ENCODE results near the gene ZNF365. TPM values are rescaled to one million over a fixed set of nuclear protein-coding genes. Genes with fewer than 3 reads are reported as not detected.

Gene ZNF365
- total RNA-seq, 4 donors from 2014 or later = 0.17 to 0.49 TPM; not detected in 2

DNA sequence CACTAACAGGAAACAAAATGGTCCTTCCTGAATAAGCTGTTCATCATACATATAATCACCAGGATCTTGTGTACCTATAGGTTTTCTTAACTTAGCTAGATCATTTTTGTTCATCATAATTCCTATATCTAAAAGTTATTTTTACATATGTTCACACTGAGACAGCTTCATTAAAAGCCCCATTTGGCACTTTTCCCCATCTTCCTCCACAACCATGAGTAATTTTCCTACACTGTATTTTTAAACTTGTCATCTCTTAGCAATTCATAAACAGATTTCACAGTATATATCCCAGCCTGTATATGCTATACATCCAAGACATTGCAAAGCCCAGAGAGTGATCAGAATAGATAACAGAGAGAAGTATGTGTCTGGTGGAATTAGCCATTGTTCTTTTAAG is 28.3 kb downstream of the ZNF365 start:
- no peak for TF ChIP-seq CTCF (IDR thresholded peaks at IDR 0.05; ENCODE audit: low read depth)

GRCh38 chr10:62413048-62413447 is 38.9 kb downstream of the ZNF365 start:
- no peak for TF ChIP-seq CTCF (IDR thresholded peaks at IDR 0.05; ENCODE audit: low read depth)

DNA sequence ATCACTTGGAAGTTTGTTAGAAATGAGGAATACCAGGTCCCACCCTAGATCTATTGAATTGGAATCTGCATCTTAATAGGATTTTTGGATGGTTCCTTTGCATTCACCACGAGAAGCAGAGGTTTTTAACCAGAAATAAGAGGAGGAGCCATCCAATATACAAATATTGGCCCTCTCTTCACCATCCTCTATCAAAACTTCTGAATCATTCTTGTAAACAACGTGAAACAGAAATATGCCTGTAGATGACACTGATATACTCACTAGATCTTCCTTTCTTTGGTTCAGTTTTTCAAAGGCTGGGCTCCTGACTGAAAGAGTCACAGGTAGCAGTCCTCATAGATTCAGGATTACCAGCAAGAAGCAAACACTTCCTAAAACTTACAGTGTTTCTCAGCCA is 39.5 kb downstream of the ZNF365 start:
- no peak for TF ChIP-seq CTCF (IDR thresholded peaks at IDR 0.05; ENCODE audit: low read depth)

- no peak for TF ChIP-seq CTCF (IDR thresholded peaks at IDR 0.05; ENCODE audit: low read depth)
These were observed 40.2 kb downstream of the ZNF365 start for GRCh38 chr10:62414359-62414758.

GRCh38 chr10:62422068-62422590 is 48.0 kb downstream of the ZNF365 start:
- no peak for TF ChIP-seq CTCF (IDR thresholded peaks at IDR 0.05; ENCODE audit: low read depth)

- TF ChIP-seq CTCF (IDR thresholded peaks at IDR 0.05; ENCODE audit: low read depth) = no peak
These were observed 49.9 kb downstream of the ZNF365 start for GRCh38 chr10:62424026-62424425.

GRCh38 chr10:62426086-62426485 is 51.9 kb downstream of the ZNF365 start:
- no peak for TF ChIP-seq CTCF (IDR thresholded peaks at IDR 0.05; ENCODE audit: low read depth)

Measured in subcutaneous adipose tissue (tissue), 4 donors.